Testis (tissue), 2 donors: Measurements from ENCODE around the gene ABLIM3.

ENCODE experiments used
- POLR2A ChIP-seq: fragments of 450-650 bp; IDR thresholded peaks from one replicate; pipeline ENCODE4 v1.6.1; 2017; ENCODE audit warnings: antibody characterized with exemption, mild to moderate bottlenecking, moderate library complexity
- TF ChIP-seq, protein P1 (sequence below), 3 experiments: fragments of 450-650 bp in 2 of 3; fragments of 200-600 bp in 1 of 3; sonication (generic) in 1 of 3; IDR thresholded peaks; one replicate each; pipeline ENCODE4 v1.5.1; 2016 to 2019; ENCODE audit warnings: antibody characterized with exemption in 3 of 3, mild to moderate bottlenecking in 2 of 3, moderate library complexity in 1 of 3

DNA sequence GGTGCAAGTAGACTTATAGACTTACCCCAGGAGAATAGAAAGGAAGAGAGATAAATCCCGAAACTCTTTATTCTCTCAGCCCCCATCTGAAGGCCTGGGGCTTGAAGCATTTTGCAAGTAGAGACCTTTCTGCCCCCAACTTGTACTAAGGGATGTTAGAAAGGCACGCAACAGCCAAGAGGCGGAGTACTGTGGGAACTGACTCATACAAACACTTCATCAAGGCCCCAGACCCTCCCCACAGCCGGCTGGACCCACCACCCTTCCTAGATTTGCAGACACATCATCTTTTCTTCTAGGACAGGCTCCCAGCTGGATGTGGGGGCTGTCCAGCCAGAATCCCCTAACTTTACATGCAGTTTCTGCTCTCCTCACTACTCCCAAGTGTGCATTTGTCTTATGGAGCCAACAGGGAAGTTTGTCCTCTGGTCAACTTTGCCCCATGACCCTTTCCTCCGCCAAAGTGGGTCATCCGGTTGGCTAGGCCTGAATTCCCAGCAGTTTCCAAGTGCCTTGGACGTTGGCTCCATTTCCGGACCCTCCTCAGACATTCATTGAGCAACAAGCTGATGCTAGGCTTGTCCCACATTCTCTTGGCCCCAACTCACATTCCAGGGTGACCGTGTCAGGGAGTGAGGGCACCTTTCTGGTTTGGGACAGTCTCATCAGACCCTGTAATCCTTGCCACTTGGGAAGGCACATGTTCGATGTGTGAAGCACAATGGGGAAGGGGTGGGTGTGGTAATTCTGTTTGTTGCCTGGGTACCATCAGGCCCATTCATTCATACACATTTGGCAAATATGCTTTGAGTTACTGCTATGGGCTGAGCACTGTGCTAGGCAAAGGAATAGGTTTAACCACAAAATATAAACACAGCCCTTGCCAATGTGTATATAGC is 64.6 kb downstream of the ABLIM3 start:
- TF ChIP-seq, protein P1, sequence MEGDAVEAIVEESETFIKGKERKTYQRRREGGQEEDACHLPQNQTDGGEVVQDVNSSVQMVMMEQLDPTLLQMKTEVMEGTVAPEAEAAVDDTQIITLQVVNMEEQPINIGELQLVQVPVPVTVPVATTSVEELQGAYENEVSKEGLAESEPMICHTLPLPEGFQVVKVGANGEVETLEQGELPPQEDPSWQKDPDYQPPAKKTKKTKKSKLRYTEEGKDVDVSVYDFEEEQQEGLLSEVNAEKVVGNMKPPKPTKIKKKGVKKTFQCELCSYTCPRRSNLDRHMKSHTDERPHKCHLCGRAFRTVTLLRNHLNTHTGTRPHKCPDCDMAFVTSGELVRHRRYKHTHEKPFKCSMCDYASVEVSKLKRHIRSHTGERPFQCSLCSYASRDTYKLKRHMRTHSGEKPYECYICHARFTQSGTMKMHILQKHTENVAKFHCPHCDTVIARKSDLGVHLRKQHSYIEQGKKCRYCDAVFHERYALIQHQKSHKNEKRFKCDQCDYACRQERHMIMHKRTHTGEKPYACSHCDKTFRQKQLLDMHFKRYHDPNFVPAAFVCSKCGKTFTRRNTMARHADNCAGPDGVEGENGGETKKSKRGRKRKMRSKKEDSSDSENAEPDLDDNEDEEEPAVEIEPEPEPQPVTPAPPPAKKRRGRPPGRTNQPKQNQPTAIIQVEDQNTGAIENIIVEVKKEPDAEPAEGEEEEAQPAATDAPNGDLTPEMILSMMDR (IDR thresholded peaks at IDR 0.05), result no peak
- TF ChIP-seq POLR2A, result no peak
